Right atrium auricular region (tissue), 2 donors: ENCODE measurements around the gene HAT1. TPM values are rescaled to one million over a fixed set of nuclear protein-coding genes. Genes with fewer than 3 reads are reported as not detected.
A peak's percentile ranks its signal among the peaks of the same experiment; 100 is the strongest.

Experiments
- DNase-seq: peaks from one replicate; pipeline ENCODE4 v3.0.0-alpha.2; 2019; ENCODE audit warnings: low spot score
- H3K27ac ChIP-seq, 2 donors: fragments of 200-600 bp; sonication (generic); 1 replicate in 1 of 2; 2 replicates in 1 of 2; pipeline ENCODE4 v1.5.1; 2016 to 2019
- H3K27me3 ChIP-seq, 2 donors: fragments of 200-600 bp; sonication (generic); one replicate each; pipeline versions ENCODE4 v1.5.1 to v1.6.0; 2017 to 2019
- H3K36me3 ChIP-seq: fragments of 200-600 bp; sonication (generic); one replicate; pipeline ENCODE4 v1.5.1; 2016
- H3K4me1 ChIP-seq, 2 donors: fragments of 200-600 bp; sonication (generic); one replicate each; pipeline versions ENCODE4 v1.5.1 to v1.6.0; 2017 to 2019
- H3K4me3 ChIP-seq, 2 donors: fragments of 200-600 bp; sonication (generic); 1 replicate in 1 of 2; 2 replicates in 1 of 2; pipeline ENCODE4 v1.5.1; 2017 to 2019; ENCODE audit warnings: mild to moderate bottlenecking in 1 of 2, moderate library complexity in 1 of 2
- H3K9me3 ChIP-seq, 2 donors: fragments of 200-600 bp; sonication (generic); one replicate each; pipeline ENCODE4 v1.5.1; 2019
- CTCF ChIP-seq, 2 donors: fragments of 200-600 bp; sonication (generic); IDR thresholded peaks; one replicate each; pipeline ENCODE4 v1.5.1; 2019; ENCODE audit warnings: antibody characterized with exemption in 2 of 2
- total RNA-seq, 2 donors: library from RNA; depleted of rRNA; stranded (reverse); fragments of >200 nt; gene quantifications; one replicate each; pipeline ENCODE4 v1.1.0, GENCODE V29; 2016

HAT1 gene
- total RNA-seq = 10 to 100 TPM; 22.8 to 25.8 TPM

- Histone ChIP-seq H3K4me1 (peaks cover 0 to 18% of the 10 kb centered on the region in 2 donors), H3K4me3 (peak within 1 kb of the TSS; percentile 74 to 95), H3K9me3 (no peaks in the 10 kb centered on the region), H3K36me3 (no peaks in the 10 kb centered on the region), H3K27ac (peak within 1 kb of the TSS; percentile 90 to 91), H3K27me3 (no peaks in the 10 kb centered on the region)
- DNase-seq = peak; percentile 98
- TF ChIP-seq CTCF (IDR thresholded peaks at IDR 0.05) = no peak
Observed at GRCh38 chr2:171922230-171923022, at the start of gene HAT1. Gene HAT1 (plus strand): TSS chr2:171922461. CDS start chr2:171922501, 40 bp downstream.

GRCh38 chr2:171874517-171874916 lies 47.7 kb upstream of the HAT1 start:
- Histone ChIP-seq H3K27ac (no peak overlapping the region), H3K9me3 (no peaks in the 10 kb centered on the region)
- DNase-seq = no peak

GRCh38 chr2:171874963-171875362 lies 47.3 kb upstream of the HAT1 start:
- TF ChIP-seq CTCF (IDR thresholded peaks at IDR 0.05) = no peak
- peaks cover 0 to 33% of the 10 kb centered on the region in 2 donors for H3K4me1 ChIP-seq
- no peak for DNase-seq
- no peaks in the 10 kb centered on the region for H3K9me3 ChIP-seq
- no peak overlapping the region for H3K4me3 ChIP-seq
- H3K27ac ChIP-seq = no peak overlapping the region
- H3K27me3 ChIP-seq = no peaks in the 10 kb centered on the region
- peaks cover 13% of the 10 kb centered on the region for H3K36me3 ChIP-seq

More at GRCh38 chr2:171874517-171874916, 47.7 kb upstream of the HAT1 start:
- peaks cover 0 to 32% of the 10 kb centered on the region in 2 donors for H3K4me1 ChIP-seq
- no peaks in the 10 kb centered on the region for H3K27me3 ChIP-seq
- no peak for TF ChIP-seq CTCF (IDR thresholded peaks at IDR 0.05)
- no peak overlapping the region for H3K4me3 ChIP-seq
- H3K36me3 ChIP-seq = peaks cover 13% of the 10 kb centered on the region

GRCh38 chr2:171878481-171878993 lies 43.7 kb upstream of the HAT1 start:
- Histone ChIP-seq H3K9me3 (no peaks in the 10 kb centered on the region), H3K27me3 (no peaks in the 10 kb centered on the region), H3K36me3 (peaks cover 4% of the 10 kb centered on the region), H3K4me1 (peaks cover 0 to 45% of the 10 kb centered on the region in 2 donors), H3K27ac (peak overlapping the region; percentile 81 to 87), H3K4me3 (no peak overlapping the region)
- peak; percentile 66 for DNase-seq
- TF ChIP-seq CTCF (IDR thresholded peaks at IDR 0.05) = no peak

- peak overlapping the region; percentile 81 to 87 for H3K27ac ChIP-seq
Observed at GRCh38 chr2:171879865-171880264, 42.4 kb upstream of the HAT1 start.

More at GRCh38 chr2:171879865-171880264, 42.4 kb upstream of the HAT1 start:
- no peak for TF ChIP-seq CTCF (IDR thresholded peaks at IDR 0.05)
- peaks cover 4% of the 10 kb centered on the region for H3K36me3 ChIP-seq
- H3K9me3 ChIP-seq = no peaks in the 10 kb centered on the region
- no peaks in the 10 kb centered on the region for H3K27me3 ChIP-seq
- H3K4me3 ChIP-seq = no peak overlapping the region
- no peak for DNase-seq
- peaks cover 0 to 45% of the 10 kb centered on the region in 2 donors for H3K4me1 ChIP-seq
